Glomerular visceral epithelial cell (primary cell): ENCODE measurements around the gene TJAP1.
"Not testable (repeated sequence)": the region's sequence is repeated elsewhere in the genome, so short reads cannot be mapped to it uniquely, and the experiment has no call there.

Source experiments
- DNase-seq: peaks from one replicate; pipeline ENCODE4 v3.0.0-alpha.2; 2016; ENCODE audit errors: extremely low spot score

The TJAP1 gene

DNA sequence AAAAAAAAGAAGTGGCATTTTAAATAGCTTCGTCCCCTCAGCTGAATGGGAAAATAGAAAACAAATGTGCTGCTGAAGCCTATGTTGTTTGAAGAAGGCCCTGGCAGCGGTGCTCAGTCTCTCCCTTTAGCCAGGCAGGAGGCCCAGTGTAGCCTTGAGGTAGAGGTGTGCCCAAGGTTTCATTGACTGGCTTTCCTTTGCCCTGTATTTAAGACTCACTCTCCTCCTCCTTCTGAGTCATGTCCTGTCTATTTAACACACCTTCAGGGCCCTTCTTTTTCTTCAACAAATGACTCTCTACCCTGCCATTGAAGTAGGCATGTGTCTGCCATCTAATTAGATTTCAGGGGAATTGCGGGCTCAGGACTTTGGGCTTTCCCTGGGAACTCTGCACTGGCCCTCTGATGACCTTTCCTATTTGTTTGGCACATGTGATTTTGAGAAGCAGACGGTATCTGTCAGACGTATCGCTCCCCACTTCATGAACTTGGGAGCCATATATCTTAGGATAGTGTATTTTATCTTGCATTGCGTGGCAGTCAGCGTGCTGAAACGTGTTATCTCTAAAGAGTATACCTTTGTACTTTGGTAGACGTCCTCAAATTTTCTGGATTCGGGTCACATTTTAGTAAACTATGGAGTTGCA lies 4.3 kb downstream of the TJAP1 start:
- DNase-seq = no peak

GRCh38 chr6:43488667-43489276 lies 11.4 kb downstream of the TJAP1 start:
- no peak for DNase-seq

DNA sequence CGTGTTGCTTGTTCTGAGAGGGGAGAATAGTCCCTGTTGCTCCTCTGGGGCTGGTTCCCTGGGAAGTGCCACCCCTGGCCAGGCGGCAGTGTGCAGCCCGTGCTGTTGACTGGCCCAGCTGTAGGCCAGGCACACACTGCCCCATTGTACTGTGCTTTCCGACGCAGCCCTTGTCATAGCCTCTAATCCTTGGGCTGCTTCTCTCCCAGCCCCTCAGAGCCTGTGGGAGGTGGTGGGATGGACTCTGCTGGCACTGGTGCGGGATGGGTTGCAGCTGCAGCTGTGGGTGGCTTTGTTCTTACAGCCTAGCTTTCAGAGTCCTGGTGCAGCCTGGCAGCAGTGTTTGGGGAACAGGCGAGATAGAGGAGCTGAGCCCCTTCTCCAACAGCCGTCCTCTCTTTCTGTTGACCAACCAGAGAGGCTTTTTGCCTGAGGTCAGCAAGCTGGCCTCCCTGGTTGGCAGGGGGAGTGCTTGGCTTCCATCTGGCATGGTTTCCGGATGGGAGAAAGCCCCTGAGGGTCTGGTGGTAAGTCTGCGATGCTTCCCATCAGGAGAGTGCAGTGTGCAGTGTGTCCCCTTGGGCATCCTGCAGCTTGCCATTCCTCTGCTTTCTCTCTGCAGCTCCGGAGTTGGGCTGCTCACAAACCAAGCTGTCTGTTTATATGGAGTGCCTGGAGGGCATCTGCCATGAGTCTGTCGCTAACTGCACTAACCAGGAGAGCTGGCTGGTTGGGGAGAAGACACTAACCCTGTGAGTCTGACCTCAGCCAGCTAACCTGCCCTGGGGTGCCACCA lies 12.1 kb downstream of the TJAP1 start:
- no peak for DNase-seq

DNA sequence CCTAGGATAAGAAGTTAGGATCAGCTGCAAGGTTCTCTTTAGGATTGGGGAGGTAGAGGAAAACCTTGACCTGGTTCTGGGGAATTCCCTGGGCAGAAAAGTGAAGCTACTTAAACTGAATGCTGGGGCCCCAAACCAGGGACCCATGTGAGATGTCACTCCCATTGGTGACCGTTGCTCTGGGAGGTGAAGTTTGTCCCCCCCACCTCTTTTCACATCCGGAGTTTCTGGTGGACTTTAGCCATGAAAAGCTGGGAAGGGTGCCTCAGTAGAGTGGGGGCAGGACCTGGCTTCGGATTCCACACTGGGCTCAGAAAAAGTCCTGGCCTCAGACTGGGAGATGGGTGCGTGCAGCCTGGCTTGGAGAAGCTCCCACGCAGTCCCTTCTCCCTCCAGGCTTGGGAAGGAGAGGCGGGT lies 13.2 kb downstream of the TJAP1 start:
- DNase-seq = no peak

DNA sequence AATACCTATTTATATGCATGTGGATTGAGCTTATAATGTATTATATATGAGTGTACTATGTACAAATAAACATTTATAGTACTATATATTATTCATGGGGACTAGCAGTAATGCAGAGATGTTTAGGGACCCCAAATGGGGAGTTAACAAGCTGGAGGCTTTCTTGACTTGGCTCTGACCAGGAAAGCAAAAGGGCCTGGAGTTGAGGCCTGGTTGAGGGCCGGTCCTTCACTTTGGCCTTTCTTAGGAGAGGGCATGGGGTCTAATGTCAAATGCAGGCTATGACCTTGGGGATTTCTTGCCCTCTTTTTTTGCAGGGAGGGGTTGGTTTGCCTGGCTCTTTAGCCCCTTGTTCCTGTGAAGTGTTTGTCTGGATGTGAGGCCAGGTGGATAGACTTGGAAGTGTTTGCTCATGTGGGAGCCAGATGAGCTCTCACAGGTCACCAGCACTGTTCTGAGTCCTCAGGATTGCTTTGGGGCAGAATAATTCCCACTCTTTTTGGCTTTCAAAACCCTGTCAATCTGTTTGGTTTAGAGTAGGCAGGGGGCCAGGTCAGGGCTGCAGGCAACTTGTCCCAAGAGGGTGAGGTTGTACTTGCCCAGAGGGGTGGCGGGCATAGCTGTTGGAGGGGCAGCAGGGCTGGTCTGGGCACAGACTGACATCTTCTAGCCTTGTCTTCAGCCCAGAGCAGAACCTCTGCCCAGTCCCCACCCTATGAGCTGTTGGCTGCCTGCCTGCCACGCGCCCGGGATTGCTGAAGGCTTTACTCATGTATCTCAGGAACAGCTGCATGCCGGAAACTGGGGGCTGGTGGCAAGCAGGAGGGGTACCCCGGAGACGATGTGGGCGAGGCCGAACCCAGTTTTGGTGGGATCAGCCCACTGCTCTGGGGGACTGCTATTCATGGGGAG lies 14.6 kb downstream of the TJAP1 start:
- peak; percentile 63 for DNase-seq

GRCh38 chr6:43492673-43493072 lies 15.3 kb downstream of the TJAP1 start:
- no peak for DNase-seq

DNA sequence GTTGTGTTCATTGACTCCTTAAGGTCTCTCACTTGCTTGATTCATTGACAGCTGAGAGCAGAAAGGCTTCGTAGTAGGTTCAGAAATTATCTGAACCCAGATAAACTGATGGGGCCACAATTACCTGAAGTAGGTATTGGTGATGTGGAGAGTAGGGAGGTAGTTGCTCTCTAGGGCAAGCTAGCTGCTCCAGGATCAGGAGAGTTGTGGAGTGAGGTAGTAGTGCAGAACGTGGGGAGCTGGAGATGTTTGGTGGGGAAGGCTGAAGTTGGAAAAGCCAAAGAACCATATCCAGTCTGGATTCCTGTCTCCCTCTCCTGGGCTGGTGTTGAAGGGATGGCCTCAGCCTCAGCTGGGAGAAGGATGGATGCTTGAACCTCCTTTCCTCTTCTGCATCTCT lies 15.9 kb downstream of the TJAP1 start:
- DNase-seq = no peak

DNA sequence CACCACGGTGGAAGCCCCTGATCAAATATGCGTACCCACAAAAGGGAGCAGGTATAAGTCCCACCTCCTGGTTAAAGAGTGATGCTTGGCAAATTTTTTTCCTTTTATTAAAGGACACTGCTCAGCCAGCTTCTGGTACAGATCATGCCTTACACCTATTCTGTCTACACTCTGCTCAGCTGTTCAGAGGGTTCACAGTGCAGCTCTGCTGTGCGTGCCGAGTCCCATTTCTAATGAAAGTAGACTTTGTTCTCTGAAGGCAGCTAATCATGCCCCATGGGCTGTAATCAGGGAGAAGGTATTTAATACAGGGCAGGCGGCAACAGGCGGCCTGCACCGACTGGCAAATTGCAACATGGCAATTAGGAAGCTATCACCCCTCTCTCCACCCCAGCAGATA lies 16.5 kb downstream of the TJAP1 start:
- DNase-seq = no peak

GRCh38 chr6:43494321-43494720 lies 17.0 kb downstream of the TJAP1 start:
- no peak for DNase-seq

DNA sequence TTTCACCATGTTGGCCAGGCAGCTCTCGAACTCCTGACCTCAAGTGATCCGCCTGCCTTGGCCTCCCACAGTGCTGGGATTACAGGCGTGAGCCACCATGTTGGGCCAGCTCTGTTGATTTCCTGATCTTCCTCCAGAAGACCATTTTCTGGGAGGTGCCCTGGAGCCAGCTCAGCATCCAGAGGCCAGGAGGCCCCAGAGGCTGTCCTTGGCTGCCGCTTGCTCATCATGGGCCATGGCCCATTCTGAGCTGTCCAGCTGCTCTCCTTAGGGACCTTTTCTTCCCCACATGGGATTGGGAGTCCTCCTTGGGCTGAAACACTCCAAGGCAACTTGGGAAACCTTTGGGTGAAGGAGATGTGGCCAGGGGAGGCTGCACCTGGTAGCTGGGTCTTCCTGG lies 17.4 kb downstream of the TJAP1 start:
- no peak for DNase-seq

GRCh38 chr6:43495409-43495941 lies 18.1 kb downstream of the TJAP1 start:
- no peak for DNase-seq

- peak; percentile 65 for DNase-seq
Observed at GRCh38 chr6:43496370-43497128, 19.2 kb downstream of the TJAP1 start.

- DNase-seq = no peak
Observed at GRCh38 chr6:43497129-43497396, 19.7 kb downstream of the TJAP1 start.

- no peak for DNase-seq
Observed at GRCh38 chr6:43497689-43498088, 20.3 kb downstream of the TJAP1 start.

DNA sequence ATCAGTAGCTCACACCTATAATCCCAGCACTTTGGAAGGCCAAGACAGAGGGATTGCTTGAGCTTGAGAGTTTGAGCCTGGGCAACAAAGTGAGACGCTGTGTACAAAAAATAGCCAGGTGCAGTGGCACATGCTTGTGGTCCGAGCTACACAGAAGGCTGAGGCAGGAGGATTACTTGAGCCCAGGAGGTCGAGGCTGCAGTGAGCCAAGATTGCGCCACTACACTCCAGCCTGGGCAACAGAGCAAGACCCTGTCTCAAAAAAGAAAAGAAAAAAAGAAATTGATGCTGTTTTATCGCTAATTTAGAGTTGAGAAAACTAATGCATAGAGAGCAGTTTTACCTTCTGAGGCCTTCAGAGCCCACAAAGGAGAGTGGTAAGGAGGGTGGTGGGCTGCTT lies 20.9 kb downstream of the TJAP1 start:
- DNase-seq = not testable (repeated sequence)

GRCh38 chr6:43499028-43499815 lies 21.9 kb downstream of the TJAP1 start:
- DNase-seq = no peak

- no peak for DNase-seq
Observed at GRCh38 chr6:43500921-43501320, 23.6 kb downstream of the TJAP1 start.

GRCh38 chr6:43502666-43503065 lies 25.3 kb downstream of the TJAP1 start:
- DNase-seq = no peak

- no peak for DNase-seq
Observed at GRCh38 chr6:43503443-43503842, 26.1 kb downstream of the TJAP1 start.
